NCI-H345 (cell line): ENCODE data around the gene SPATA24.
A peak's percentile ranks its signal among the peaks of the same experiment; 100 is the strongest.
"Not testable (repeated sequence)": the region's sequence is repeated elsewhere in the genome, so short reads cannot be mapped to it uniquely, and the experiment has no call there.

Experiments
- DNase-seq: peaks from one replicate; lab custom pipeline; 2025; lab: John Stamatoyannopoulos, UW

The SPATA24 gene, protein sequence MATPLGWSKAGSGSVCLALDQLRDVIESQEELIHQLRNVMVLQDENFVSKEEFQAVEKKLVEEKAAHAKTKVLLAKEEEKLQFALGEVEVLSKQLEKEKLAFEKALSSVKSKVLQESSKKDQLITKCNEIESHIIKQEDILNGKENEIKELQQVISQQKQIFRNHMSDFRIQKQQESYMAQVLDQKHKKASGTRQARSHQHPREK

DNA sequence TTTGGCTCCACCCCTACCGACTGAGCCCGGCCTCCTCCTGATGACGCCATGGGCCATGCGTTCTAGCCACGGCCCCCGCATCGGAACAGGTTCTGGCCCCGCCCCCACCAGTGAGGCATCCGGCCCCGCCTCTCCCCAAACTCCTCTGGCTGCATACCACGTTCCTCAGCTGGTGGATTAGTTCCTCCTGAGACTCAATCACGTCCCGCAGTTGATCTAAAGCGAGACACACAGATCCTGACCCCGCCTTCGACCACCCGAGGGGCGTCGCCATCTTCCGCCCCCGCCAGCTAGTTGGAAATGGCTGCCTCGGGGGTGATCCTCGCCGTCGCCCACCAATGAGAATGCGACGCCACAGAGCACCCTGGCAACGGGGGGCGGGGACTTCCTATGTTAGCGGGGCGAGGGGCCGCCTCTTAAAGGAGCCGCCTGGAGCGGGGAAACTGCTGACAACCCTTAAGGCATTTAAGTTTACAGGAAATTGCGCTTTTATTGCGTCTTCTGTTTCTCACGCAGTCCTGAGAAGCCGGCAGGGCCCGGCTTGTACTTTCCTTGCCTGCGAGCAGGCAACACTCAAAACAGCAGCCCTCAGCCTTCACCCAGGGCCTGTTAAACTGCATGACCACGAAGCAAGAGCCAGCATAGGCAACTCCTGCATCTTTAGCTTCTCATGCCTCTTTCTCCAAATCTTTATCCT, at the start of gene SPATA24:
SPATA24 (minus strand) TSS at position 303 of the 697 bp plus-strand sequence; CDS start at position 274, 29 bp downstream.
- DNase-seq: peak; percentile 97

DNA sequence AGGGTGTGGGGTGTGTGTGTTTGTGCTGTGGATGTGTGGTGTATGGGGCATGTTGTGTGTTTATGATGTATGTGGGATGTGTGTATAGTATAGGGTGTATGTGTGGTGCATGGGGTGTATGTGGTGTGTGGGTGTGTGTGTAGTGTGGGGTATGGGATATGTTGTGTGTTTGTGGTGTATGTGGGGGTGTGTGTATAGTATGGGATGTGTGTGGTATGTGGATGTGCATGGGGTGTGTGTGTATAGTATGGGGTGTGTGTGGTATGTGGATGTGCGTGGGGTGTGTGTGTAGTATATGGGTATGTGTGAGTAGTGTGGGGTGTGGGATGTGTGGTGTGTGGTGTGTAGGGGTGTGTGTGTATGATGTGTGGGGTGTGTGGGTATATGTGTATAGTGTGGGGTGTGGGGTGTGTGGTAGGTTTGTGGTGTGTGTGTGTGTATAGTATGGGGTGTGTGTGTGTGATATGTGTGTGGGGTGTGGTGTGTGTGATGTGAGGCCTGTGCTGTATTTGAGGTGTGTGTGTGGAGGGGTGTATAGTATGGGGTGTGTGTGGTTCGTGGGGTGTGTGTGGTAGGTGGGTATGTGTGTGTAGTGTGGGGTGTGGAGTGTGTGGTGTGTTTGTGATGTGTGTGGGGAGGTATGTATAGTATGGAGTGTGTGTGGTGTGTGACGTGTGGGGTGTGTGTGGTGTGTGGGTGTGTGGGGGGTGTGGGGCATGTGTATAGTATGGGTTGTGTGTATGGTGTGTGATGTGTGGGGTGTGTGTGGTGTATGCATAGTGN, 48.2 kb upstream of the SPATA24 start:
- no peak for DNase-seq

- no peak for DNase-seq
These were observed 47.3 kb upstream of the SPATA24 start for GRCh38 chr5:139451176-139451575.

- no peak for DNase-seq
These were observed 43.3 kb upstream of the SPATA24 start for GRCh38 chr5:139446956-139447779.

GRCh38 chr5:139445325-139446170, 41.7 kb upstream of the SPATA24 start:
- DNase-seq: no peak

DNA sequence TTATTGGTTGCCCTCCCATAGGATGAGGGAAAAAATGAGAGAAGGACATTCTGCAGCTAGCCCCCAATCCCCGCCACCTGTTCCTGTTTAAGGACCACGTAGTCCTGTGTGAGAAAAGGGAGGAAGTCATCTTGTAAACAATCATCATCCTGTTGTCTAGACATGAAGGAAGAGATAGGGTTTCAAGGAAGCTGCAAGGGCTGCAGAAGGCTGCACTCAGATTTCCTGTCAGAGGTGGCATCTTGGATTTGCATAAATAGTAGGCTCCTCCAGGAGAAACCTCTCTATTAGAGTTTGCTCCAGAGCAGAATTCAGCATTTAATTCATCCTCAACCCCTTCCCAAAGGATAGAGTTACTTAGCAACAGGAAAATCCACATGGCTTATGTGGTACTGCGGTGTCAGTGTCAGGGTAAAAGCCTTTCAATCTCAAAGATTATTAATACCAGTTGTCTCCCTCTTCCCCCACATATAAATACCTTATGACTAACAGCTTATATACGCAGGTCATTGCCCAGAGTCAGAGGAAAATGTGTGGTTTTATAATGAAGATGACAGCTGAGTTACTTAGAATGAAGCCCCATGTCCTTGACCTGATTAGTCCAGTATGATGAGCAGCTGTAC, 40.1 kb upstream of the SPATA24 start:
- no peak for DNase-seq

DNA sequence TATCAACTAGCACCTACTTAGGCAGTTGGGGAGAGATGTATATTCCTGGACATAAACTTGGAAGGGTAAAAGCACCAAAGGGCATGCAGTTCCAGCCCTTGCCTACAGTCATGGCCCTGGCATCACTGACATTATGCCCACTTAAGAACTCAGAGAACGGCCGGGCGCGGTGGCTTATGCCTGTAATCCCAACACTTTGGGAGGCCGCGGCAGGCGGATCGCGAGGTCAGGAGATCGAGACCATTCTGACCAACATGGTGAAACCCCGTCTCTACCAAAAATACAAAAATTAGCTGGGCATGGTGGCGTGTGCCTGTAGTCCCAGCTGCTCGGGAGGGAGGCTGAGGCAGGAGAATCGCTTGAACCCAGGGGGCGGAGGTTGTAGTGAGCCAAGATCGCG, 36.5 kb upstream of the SPATA24 start:
- not testable (repeated sequence) for DNase-seq

DNA sequence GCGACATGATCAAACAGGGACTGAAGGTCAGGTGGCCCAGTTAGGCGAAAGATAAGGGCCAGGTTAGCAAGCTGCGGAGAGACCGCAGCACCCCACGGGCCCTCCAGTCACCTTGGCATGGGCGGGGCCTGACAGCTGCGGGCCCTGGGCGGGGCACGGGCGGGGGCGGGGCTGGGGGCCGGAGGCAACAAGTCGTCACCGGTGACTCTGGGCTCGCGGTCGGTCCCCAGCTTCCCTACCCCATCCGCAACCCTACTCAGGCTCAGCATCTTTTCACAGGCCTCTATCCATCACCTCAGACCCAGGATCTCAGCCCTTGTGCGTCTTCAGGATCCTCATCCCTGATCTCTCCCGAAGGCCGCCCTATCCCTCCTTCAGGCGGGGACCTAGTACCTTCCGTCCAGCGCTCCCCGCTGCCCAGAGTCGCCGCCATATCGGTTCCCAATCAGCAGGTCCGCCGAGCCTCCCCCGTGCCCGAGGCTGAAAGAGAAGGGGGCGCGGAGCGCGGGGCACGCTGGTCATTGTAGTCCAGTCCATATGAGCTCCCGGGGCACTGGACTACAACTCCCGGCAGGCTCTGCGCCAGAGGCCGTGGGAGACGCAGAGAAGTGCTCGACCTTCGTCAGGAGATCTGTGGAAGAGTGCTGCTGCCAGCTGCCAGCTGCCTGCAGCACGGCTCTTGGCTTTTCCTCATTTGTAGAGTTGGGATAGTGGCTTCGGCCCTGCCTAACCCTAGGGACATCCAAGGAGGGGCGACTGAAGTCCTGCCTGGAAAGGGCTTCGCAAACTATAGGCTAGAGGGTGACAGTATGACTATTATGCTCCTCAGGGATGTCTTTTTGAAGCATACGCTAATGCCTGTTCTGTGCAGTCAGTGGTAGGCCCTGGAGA, 35.4 kb upstream of the SPATA24 start, which contains the start of gene DNAJC18:
DNAJC18 (minus strand) TSS at position 513 of the 891 bp plus-strand sequence; CDS start at position 433, 80 bp downstream.
- DNase-seq: peak; percentile 97

- no peak for DNase-seq
These were observed 34.8 kb upstream of the SPATA24 start for GRCh38 chr5:139438707-139439012.

- no peak for DNase-seq
These were observed 31.8 kb upstream of the SPATA24 start for GRCh38 chr5:139435676-139436075.

GRCh38 chr5:139431706-139432105, 27.8 kb upstream of the SPATA24 start:
- DNase-seq: no peak

- no peak for DNase-seq
These were observed 26.1 kb upstream of the SPATA24 start for GRCh38 chr5:139430015-139430414.

DNA sequence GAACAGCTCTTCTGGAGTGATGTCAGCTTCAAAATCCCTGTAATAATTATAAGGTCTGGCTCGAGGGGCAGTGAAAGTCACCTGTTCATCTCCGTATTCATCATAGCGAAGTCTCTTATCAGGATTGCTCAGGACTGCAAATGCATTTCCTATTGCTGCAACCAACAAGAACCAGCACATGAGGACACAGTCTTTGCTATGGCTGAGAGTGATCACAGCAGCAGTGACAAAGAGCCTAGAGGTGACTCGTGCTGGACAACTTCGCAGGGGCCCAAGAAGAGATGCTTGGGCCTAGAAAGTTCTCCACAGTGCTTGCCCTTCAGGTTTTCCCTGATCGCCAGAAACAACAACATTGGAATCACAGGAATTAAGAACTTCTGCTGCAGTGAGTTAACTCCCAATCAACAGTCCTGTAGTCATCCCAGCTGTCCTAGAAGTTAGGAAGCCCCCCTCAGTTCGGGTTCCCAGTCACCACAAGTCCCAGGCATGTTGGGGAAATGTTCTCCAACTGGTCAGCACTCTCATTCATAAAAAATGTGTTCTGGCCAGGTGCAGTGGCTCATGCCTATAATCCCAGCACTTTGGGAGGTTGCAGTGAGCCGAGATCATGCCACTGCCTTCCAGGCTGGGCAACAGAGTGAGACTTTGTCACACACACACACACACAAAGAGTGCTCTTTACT, 22.5 kb upstream of the SPATA24 start:
- no peak for DNase-seq

DNA sequence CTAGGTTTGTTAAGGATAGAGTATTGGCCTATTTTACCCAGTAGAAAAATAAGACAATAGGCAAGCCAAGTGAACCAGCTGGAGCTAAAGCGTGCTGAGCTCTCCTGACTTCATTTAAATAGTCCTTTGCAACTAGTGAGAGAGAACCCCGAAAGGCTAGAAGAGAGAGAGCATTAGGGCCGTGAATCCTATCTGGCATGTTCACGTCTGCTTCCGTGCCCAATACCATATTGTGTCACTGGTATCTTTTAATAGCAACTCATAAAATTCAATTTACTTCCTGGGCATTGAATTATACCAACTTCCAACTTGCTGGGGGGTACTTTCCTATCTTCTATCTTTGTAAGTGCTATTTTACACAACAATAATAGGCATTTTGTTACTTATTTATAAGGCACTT, 21.6 kb upstream of the SPATA24 start:
- no peak for DNase-seq

DNA sequence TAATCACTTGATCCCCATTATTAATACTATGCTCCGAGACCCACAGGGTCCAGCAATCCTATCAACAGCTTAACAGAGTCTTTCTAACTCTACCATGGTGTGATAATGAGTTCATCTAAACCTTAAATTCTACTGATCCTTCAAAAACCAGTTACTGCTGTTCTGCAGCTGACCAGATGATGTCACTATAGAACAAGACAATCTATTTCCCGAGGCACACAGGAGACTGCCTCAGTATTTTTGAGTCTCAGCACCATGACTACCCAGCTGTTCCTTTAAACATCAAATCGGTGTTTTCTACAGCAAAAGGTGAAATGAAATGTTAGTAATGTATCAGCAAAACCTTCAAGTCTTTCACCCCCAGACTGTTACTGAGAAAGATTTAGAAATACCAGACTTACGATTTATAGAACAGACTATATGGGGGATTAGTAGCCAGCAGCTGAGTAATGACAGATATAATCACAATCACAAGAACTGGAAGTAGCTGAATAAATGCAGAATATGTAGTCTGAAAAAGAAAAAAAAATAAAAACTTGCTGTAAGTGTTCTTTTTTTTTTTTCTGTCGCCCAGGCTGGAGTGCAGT, 18.5 kb upstream of the SPATA24 start:
- peak; percentile 79 for DNase-seq

DNA sequence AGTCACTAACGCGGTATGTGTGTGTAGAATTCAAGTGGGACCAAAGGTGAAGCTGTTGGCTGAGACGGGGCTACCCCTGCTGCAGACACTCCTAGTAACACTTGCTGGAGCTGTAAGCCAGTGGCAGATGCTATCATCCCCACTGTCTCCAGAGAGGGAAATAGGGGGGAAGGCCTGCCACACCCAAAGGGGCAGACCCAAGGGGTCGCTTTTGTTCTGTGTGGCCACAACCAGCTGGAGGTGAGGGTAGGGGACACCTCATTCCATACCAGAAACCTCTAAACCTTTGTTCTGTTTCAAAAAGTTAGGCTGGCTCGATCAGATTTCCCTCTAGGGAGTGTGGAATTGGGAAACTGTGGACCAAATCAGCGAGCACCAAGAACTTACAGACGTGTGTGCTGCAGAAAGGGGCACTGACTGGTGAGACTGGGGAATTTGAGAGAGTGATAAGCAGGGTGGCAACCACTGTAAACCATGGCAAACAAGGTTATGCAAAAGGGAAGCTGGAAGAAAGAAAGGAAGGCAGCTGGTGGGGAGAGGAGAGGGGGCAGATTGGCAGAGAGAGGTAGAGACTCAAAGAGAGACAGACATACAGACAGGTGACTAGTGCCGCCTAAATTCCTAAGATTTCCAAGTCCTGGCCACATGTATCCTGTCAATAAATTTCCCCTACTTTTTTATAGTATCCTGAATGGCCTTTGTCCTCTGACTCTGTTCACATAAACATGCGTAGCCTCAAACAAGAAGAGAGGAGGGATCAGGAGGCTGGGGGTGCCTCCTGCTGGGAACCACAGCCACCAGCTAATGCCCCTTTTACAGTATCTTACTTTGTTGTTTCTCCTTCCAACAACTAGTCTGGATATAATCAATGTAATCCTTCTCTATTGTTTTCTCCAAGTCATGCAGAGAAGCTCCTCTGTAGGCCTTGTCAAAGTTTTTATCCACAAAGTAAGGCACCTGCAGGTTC, 15.6 kb upstream of the SPATA24 start:
- no peak for DNase-seq

- DNase-seq: no peak
These were observed 14.9 kb upstream of the SPATA24 start for GRCh38 chr5:139418793-139419192.

DNA sequence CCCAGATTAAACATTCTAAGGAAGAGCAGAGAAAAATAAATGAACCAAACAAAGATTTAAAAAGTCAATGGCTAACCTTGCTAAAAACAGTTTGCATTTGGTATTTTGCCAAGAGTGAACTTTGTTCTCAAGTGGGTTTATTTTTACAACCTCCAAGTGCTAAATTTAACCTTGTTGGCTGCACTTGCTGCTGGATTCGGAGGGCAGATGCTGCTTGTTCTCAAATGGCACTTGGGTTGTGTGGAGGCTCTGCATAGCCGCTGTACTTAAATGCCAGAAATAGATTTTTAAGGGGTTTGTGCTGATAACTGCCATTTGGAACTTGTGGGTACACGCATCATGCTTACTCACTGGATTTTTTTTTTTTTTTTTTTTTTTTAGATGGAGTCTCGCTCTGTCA, 13.3 kb upstream of the SPATA24 start:
- peak; percentile 87 for DNase-seq
